ENCODE data around the gene OR4K15.

Gene OR4K15

GRCh38 chr14:20002319-20002718 lies 26.9 kb downstream of the OR4K15 start:
- Histone ChIP-seq H3K4me3 (IDR thresholded peaks at IDR 0.05; ENCODE audit: insufficient read depth, low read depth, low read length) (no peak overlapping the region), H3K27me3 (ENCODE audit: insufficient read depth, low read depth) (no peaks in the 10 kb centered on the region), H3K36me3 (ENCODE audit: insufficient read depth) (no peaks in the 10 kb centered on the region), H3K79me2 (ENCODE audit: insufficient read depth, low read depth) (no peaks in the 10 kb centered on the region), H3K4me2 (no peak overlapping the region), H2AFZ (ENCODE audit: low read depth) (no peak overlapping the region), H3K9ac (no peak overlapping the region), H3K4me1 (ENCODE audit: low read depth, poor library complexity, severe bottlenecking) (no peaks in the 10 kb centered on the region), H4K20me1 (ENCODE audit: insufficient read depth) (no peaks in the 10 kb centered on the region), H3K27ac (no peak overlapping the region)
- TF ChIP-seq, protein P1, sequence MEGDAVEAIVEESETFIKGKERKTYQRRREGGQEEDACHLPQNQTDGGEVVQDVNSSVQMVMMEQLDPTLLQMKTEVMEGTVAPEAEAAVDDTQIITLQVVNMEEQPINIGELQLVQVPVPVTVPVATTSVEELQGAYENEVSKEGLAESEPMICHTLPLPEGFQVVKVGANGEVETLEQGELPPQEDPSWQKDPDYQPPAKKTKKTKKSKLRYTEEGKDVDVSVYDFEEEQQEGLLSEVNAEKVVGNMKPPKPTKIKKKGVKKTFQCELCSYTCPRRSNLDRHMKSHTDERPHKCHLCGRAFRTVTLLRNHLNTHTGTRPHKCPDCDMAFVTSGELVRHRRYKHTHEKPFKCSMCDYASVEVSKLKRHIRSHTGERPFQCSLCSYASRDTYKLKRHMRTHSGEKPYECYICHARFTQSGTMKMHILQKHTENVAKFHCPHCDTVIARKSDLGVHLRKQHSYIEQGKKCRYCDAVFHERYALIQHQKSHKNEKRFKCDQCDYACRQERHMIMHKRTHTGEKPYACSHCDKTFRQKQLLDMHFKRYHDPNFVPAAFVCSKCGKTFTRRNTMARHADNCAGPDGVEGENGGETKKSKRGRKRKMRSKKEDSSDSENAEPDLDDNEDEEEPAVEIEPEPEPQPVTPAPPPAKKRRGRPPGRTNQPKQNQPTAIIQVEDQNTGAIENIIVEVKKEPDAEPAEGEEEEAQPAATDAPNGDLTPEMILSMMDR (conservative IDR thresholded peaks at IDR 0.05; ENCODE audit: low read depth, low read length), result no peak

GRCh38 chr14:20008156-20008555 lies 32.8 kb downstream of the OR4K15 start:
- Histone ChIP-seq H3K79me2 (ENCODE audit: insufficient read depth, low read depth) (no peaks in the 10 kb centered on the region), H3K27me3 (ENCODE audit: insufficient read depth, low read depth) (no peaks in the 10 kb centered on the region), H2AFZ (ENCODE audit: low read depth) (no peak overlapping the region), H4K20me1 (ENCODE audit: insufficient read depth) (no peaks in the 10 kb centered on the region), H3K4me1 (ENCODE audit: low read depth, poor library complexity, severe bottlenecking) (no peaks in the 10 kb centered on the region), H3K4me3 (IDR thresholded peaks at IDR 0.05; ENCODE audit: insufficient read depth, low read depth, low read length) (no peak overlapping the region), H3K4me2 (no peak overlapping the region), H3K27ac (no peak overlapping the region), H3K36me3 (ENCODE audit: insufficient read depth) (no peaks in the 10 kb centered on the region), H3K9ac (no peak overlapping the region)
- TF ChIP-seq, protein P1 (conservative IDR thresholded peaks at IDR 0.05; ENCODE audit: low read depth, low read length), result no peak

- Histone ChIP-seq H3K9ac (no peak within 1 kb of the TSS), H3K4me1 (ENCODE audit: low read depth, poor library complexity, severe bottlenecking) (no peaks in the 10 kb centered on the region), H4K20me1 (ENCODE audit: insufficient read depth) (no peaks in the 10 kb centered on the region), H2AFZ (ENCODE audit: low read depth) (no peak within 1 kb of the TSS), H3K27ac (no peak within 1 kb of the TSS), H3K4me3 (IDR thresholded peaks at IDR 0.05; ENCODE audit: insufficient read depth, low read depth, low read length) (no peak within 1 kb of the TSS), H3K27me3 (ENCODE audit: insufficient read depth, low read depth) (no peaks in the 10 kb centered on the region), H3K79me2 (ENCODE audit: insufficient read depth, low read depth) (no peaks in the 10 kb centered on the region), H3K36me3 (ENCODE audit: insufficient read depth) (no peaks in the 10 kb centered on the region), H3K4me2 (no peak within 1 kb of the TSS)
- TF ChIP-seq, protein P1 (conservative IDR thresholded peaks at IDR 0.05; ENCODE audit: low read depth, low read length), result no peak
Observed at GRCh38 chr14:20019257-20019865, 44.0 kb downstream of the OR4K15 start, which contains the start of gene OR4K14. TSS of gene OR4K14 (minus strand) at chr14:20019307. CDS start at chr14:20015193, 4,114 bp downstream.
